Measurements from ENCODE around the gene USP24.

Gene USP24

DNA sequence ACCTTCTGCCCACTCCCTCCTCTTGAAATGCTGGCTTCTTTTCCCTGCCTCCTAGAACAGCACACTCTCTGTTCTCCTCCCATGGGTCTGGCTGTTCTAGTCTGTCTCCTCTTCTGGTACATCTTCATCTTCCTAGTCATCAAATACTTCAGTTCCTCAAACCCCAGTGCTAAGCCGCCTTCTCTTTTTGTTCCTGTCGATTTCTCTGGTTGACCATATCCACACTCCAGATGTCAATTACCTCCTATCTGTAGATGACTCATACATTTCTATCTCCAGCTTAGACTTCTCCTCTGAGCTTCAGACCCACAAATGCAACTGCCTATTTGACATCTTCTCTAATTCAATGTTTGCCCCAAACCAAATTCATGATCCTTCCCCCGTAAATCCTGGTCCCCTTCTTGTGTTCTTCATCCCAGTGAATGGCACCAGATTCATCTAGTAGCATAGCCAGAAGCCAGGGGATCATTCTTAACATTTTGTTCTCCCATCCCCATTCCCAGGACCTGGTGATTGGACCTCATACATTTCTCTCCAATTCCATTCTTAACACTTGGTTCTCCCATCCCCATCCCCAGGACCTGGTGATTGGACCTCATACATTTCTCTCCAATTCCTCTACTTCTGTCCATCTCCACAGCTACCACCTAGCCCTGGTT, 35.9 kb downstream of the USP24 start:
- Histone ChIP-seq H3K27ac (no peak overlapping the region), H3K27me3 (replicated peaks) (no peaks in the 10 kb centered on the region), H3K36me3 (replicated peaks) (no peaks in the 10 kb centered on the region), H3K4me3 (ENCODE audit: low read depth, low read length) (no peak overlapping the region)
- no peak for DNase-seq
- in situ Hi-C loops (cut with HindIII; ENCODE audit: low pct_ligation_motif_present, low sequenced_read_pairs) = no loop called here
- TF ChIP-seq, protein P1, sequence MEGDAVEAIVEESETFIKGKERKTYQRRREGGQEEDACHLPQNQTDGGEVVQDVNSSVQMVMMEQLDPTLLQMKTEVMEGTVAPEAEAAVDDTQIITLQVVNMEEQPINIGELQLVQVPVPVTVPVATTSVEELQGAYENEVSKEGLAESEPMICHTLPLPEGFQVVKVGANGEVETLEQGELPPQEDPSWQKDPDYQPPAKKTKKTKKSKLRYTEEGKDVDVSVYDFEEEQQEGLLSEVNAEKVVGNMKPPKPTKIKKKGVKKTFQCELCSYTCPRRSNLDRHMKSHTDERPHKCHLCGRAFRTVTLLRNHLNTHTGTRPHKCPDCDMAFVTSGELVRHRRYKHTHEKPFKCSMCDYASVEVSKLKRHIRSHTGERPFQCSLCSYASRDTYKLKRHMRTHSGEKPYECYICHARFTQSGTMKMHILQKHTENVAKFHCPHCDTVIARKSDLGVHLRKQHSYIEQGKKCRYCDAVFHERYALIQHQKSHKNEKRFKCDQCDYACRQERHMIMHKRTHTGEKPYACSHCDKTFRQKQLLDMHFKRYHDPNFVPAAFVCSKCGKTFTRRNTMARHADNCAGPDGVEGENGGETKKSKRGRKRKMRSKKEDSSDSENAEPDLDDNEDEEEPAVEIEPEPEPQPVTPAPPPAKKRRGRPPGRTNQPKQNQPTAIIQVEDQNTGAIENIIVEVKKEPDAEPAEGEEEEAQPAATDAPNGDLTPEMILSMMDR (IDR thresholded peaks at IDR 0.05; ENCODE audit: low read depth, low read length, missing control alignments) = no peak

DNA sequence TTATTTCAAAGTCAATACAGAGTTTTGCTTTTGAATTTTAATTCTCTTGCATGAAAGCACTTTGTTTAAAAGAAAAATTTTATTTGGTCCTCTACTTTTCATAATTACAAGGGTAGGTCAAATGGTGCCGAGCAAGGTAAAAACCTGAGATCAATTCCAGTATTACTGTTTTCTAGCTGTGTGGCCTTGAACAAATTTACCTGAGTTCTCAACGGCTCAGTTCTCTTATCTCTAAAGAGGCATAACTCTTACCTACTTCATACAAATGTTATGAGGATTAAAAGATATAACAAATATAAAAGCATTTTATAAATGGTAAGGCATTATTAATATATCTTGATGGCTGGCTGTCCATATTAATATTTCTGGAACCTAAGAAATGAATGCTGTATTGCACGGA, 42.5 kb downstream of the USP24 start:
- Histone ChIP-seq H3K27ac (no peak overlapping the region), H3K36me3 (replicated peaks) (peaks cover 4% of the 10 kb centered on the region), H3K4me3 (ENCODE audit: low read depth, low read length) (no peak overlapping the region), H3K27me3 (replicated peaks) (no peaks in the 10 kb centered on the region)
- TF ChIP-seq, protein P1 (IDR thresholded peaks at IDR 0.05; ENCODE audit: low read depth, low read length, missing control alignments) = no peak
- DNase-seq = no peak
- in situ Hi-C loops (cut with HindIII; ENCODE audit: low pct_ligation_motif_present, low sequenced_read_pairs) = no loop called here

DNA sequence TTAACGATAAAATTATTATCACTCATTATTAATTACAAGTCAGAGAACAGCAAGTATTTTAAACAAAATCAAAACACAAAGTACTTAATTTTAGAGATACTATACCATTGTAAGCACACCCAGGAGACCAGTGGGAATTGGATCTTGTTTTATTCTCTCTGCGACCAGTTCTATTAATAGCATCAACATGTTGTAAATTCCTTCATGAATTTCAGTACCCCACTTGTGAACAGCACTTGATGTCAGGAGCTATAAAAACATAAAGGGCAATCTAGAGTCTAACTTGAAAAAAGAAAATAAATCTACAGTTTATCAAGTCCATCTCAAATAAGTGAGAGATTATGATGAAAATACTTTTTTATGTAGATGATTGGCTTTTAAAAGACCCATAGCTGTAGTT, 42.9 kb downstream of the USP24 start:
- in situ Hi-C loops (cut with HindIII; ENCODE audit: low pct_ligation_motif_present, low sequenced_read_pairs) = no loop called here
- TF ChIP-seq, protein P1 (IDR thresholded peaks at IDR 0.05; ENCODE audit: low read depth, low read length, missing control alignments) = no peak
- H3K4me3 ChIP-seq (ENCODE audit: low read depth, low read length) = no peak overlapping the region
- peaks cover 4% of the 10 kb centered on the region for H3K36me3 ChIP-seq (replicated peaks)
- DNase-seq = no peak
- H3K27me3 ChIP-seq (replicated peaks) = no peaks in the 10 kb centered on the region
- H3K27ac ChIP-seq = no peak overlapping the region

DNA sequence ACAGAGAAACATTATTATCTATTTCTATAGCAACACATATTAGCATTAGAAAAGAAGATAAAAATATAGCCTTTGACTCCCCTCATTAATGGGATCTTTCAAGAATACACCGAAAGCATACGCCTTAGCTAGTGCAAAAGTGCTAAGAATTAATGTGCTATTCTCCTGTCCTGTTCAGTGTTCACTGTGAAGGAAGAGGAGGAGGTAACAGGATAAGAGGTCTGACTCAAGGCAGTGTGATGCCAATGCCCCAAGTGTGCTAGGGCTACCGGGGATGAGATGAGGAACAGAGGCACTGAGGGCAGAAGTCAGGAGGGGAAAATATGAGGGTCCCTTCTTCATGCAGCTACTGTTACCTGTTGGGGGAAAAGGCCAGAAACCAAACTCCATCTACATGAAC, 43.5 kb downstream of the USP24 start:
- in situ Hi-C loops (cut with HindIII; ENCODE audit: low pct_ligation_motif_present, low sequenced_read_pairs) = no loop called here
- Histone ChIP-seq H3K27me3 (replicated peaks) (no peaks in the 10 kb centered on the region), H3K36me3 (replicated peaks) (peaks cover 4% of the 10 kb centered on the region), H3K4me3 (ENCODE audit: low read depth, low read length) (no peak overlapping the region), H3K27ac (no peak overlapping the region)
- TF ChIP-seq, protein P1 (IDR thresholded peaks at IDR 0.05; ENCODE audit: low read depth, low read length, missing control alignments) = no peak
- no peak for DNase-seq

DNA sequence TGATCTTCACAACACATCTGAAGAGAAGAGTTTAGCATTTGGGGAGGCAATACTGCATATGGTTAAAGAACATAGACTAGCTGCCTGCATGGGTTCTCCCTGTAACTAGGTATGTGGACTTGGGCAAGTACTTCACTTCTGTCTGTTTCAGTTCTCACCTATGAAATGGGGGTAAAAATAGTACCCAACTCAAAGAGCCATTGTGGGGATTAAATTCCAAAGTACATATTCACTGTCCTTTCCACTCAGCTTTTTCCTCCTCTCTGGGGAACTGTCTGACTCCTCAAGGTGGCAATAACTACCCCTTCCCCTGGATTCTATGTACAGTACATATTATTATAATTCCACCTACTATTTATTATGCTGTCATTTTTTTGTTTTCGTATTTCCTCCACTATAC, 44.7 kb downstream of the USP24 start:
- Histone ChIP-seq H3K27me3 (replicated peaks) (no peaks in the 10 kb centered on the region), H3K4me3 (ENCODE audit: low read depth, low read length) (no peak overlapping the region), H3K36me3 (replicated peaks) (peaks cover 4% of the 10 kb centered on the region), H3K27ac (no peak overlapping the region)
- in situ Hi-C loops (cut with HindIII; ENCODE audit: low pct_ligation_motif_present, low sequenced_read_pairs) = no loop called here
- no peak for DNase-seq
- TF ChIP-seq, protein P1 (IDR thresholded peaks at IDR 0.05; ENCODE audit: low read depth, low read length, missing control alignments) = no peak

DNA sequence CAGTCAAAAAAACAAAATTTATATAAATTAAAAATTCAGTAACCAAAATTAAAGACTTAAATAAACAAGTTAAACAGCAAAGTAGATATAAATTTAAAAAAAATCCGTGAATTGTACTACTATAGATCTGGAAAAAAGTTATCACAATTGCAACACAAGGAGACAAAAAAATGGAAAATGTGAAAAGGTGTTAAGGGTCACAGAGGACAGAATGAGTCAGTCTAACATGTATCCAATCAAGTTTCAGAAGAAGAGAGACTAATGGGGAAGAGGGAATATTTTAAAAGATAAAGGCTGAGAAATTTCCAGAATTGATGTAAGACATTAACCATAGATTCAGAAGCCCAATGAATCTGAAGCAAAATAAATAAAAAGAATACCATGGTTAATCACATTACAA, 46.0 kb downstream of the USP24 start:
- Histone ChIP-seq H3K27me3 (replicated peaks) (no peaks in the 10 kb centered on the region), H3K27ac (no peak overlapping the region), H3K4me3 (ENCODE audit: low read depth, low read length) (no peak overlapping the region), H3K36me3 (replicated peaks) (peaks cover 7% of the 10 kb centered on the region)
- TF ChIP-seq, protein P1 (IDR thresholded peaks at IDR 0.05; ENCODE audit: low read depth, low read length, missing control alignments) = no peak
- in situ Hi-C loops (cut with HindIII; ENCODE audit: low pct_ligation_motif_present, low sequenced_read_pairs) = no loop called here
- no peak for DNase-seq

All from brain microvascular endothelial cell (primary cell).